ENCODE measurements around the gene DEFB123. TPM values are rescaled to one million over a fixed set of nuclear protein-coding genes. Genes with fewer than 3 reads are reported as not detected.

The DEFB123 gene
- total and polyA plus RNA-seq, 2 donors from 2014 or later: not detected

- no peaks in the 10 kb centered on the region for H3K9me3 ChIP-seq (ENCODE audit: control insufficient read depth in 2 of 3, insufficient read depth in 1 of 3, low read length in 3 of 3)
- peaks cover 2% of the 10 kb centered on the region for H3K27me3 ChIP-seq (ENCODE audit: control insufficient read depth, insufficient read depth, low read length)
- TF ChIP-seq CTCF (IDR thresholded peaks at IDR 0.05; ENCODE audit: borderline replicate concordance, extremely low read depth, insufficient read depth): no peak
- H3K36me3 ChIP-seq (ENCODE audit: control insufficient read depth in 2 of 3, insufficient read depth in 3 of 3, low read length in 3 of 3): no peaks in the 10 kb centered on the region
- H3K4me1 ChIP-seq (ENCODE audit: control insufficient read depth in 2 of 3, insufficient read depth in 2 of 3, low read depth in 1 of 3, low read length in 3 of 3): peaks cover 0 to 2% (median 0%) of the 10 kb centered on the region in 3 donors
- H3K9ac ChIP-seq (ENCODE audit: low read length in 3 of 3): no peak overlapping the region
- FAIRE-seq: no peak
- no peak overlapping the region for H3K4me3 ChIP-seq (ENCODE audit: low read length in 3 of 3)
- no peak for DNase-seq
- no peak overlapping the region for H3K27ac ChIP-seq (ENCODE audit: low read depth in 2 of 2, low read length in 2 of 2)
- intact Hi-C loops (cut with DNase I): no loop called here
Observed at GRCh38 chr20:31489152-31489551, 48.7 kb downstream of the DEFB123 start.

- H3K9me3 ChIP-seq (ENCODE audit: control insufficient read depth in 2 of 3, insufficient read depth in 1 of 3, low read length in 3 of 3): no peaks in the 10 kb centered on the region
- DNase-seq: no peak
- no peak overlapping the region for H3K9ac ChIP-seq (ENCODE audit: low read length in 3 of 3)
- FAIRE-seq: no peak
- H3K27me3 ChIP-seq (ENCODE audit: control insufficient read depth, insufficient read depth, low read length): no peaks in the 10 kb centered on the region
- intact Hi-C loops (cut with DNase I): no loop called here
- no peak for TF ChIP-seq CTCF (IDR thresholded peaks at IDR 0.05; ENCODE audit: borderline replicate concordance, extremely low read depth, insufficient read depth)
- no peaks in the 10 kb centered on the region for H3K36me3 ChIP-seq (ENCODE audit: control insufficient read depth in 2 of 3, insufficient read depth in 3 of 3, low read length in 3 of 3)
- no peak overlapping the region for H3K27ac ChIP-seq (ENCODE audit: low read depth in 2 of 2, low read length in 2 of 2)
- no peak overlapping the region for H3K4me3 ChIP-seq (ENCODE audit: low read length in 3 of 3)
- H3K4me1 ChIP-seq (ENCODE audit: control insufficient read depth in 2 of 3, insufficient read depth in 2 of 3, low read depth in 1 of 3, low read length in 3 of 3): peaks cover 0 to 2% (median 0%) of the 10 kb centered on the region in 3 donors
Observed at GRCh38 chr20:31490752-31491151, 50.3 kb downstream of the DEFB123 start.

- intact Hi-C loops (cut with DNase I): no loop called here
Observed at GRCh38 chr20:31494131-31494530, 53.7 kb downstream of the DEFB123 start.

More at GRCh38 chr20:31494131-31494530, 53.7 kb downstream of the DEFB123 start:
- FAIRE-seq: no peak
- Histone ChIP-seq H3K9me3 (ENCODE audit: control insufficient read depth in 2 of 3, insufficient read depth in 1 of 3, low read length in 3 of 3) (no peaks in the 10 kb centered on the region), H3K36me3 (ENCODE audit: control insufficient read depth in 2 of 3, insufficient read depth in 3 of 3, low read length in 3 of 3) (no peaks in the 10 kb centered on the region), H3K9ac (ENCODE audit: low read length in 3 of 3) (no peak overlapping the region), H3K27ac (ENCODE audit: low read depth in 2 of 2, low read length in 2 of 2) (no peak overlapping the region), H3K27me3 (ENCODE audit: control insufficient read depth, insufficient read depth, low read length) (no peaks in the 10 kb centered on the region), H3K4me1 (ENCODE audit: control insufficient read depth in 2 of 3, insufficient read depth in 2 of 3, low read depth in 1 of 3, low read length in 3 of 3) (peaks cover 0 to 3% (median 0%) of the 10 kb centered on the region in 3 donors), H3K4me3 (ENCODE audit: low read length in 3 of 3) (no peak overlapping the region)
- peak in 1 of 5 donors; percentile 45 for DNase-seq
- TF ChIP-seq CTCF (IDR thresholded peaks at IDR 0.05; ENCODE audit: borderline replicate concordance, extremely low read depth, insufficient read depth): no peak

All from kidney (tissue), 14 donors.